ENCODE data around the gene RFFL. TPM values are rescaled to one million over a fixed set of nuclear protein-coding genes. Genes with fewer than 3 reads are reported as not detected.

The RFFL gene
- polyA plus RNA-seq, 2 of the 4 experiments (the other 2 are of a cell fraction) = 22.7 to 35.5 TPM

- TF ChIP-seq TFCP2L1 (CRISPR knock-in tag; IDR thresholded peaks at IDR 0.05) = no peak
- no peak for TF ChIP-seq JUN (IDR thresholded peaks at IDR 0.05)
- TF ChIP-seq EP300 (IDR thresholded peaks at IDR 0.05) = no peak
These were observed 23.5 kb upstream of the RFFL start (continued) for GRCh38 chr17:35086931-35087573.

GRCh38 chr17:35086164-35086563 lies 22.7 kb upstream of the RFFL start:
- DNase-seq (ENCODE audit: low read depth in 1 of 2, low spot score in 1 of 2) = no peak
- peaks cover 71% of the 10 kb centered on the region for H3K4me1 ChIP-seq
- FAIRE-seq = no peak
- H3K9me3 ChIP-seq = no peaks in the 10 kb centered on the region
- ATAC-seq = no peak
- no peak for TF ChIP-seq EHF (CRISPR knock-in tag; IDR thresholded peaks at IDR 0.05)
- no peak for TF ChIP-seq BCL3 (IDR thresholded peaks at IDR 0.05)
- no peak for TF ChIP-seq KDM5A (IDR thresholded peaks at IDR 0.05)
- TF ChIP-seq TFCP2L1 (CRISPR knock-in tag; IDR thresholded peaks at IDR 0.05) = no peak
- TF ChIP-seq RNF2 (IDR thresholded peaks at IDR 0.05; ENCODE audit: borderline replicate concordance, low read depth) = no peak
- no peak overlapping the region for H3K4me3 ChIP-seq
- H3K27ac ChIP-seq = peak overlapping the region; percentile 88 to 96
- 90% methylated on average over 8 of the region's 8 CpGs for WGBS (ENCODE audit: missing lambda C conversion rate)
- ChIA-PET CTCF (interaction anchor here (0.8 to 2.8 kb wide), 13 partner anchors 11 to 718 kb away, joined by 3 to 17 read pairs (median 4); partner anchors contain the start of genes RAD51D and RFFL), POLR2A (interaction anchor here (0.6 to 2.6 kb wide), 3 partner anchors 8 to 82 kb away, joined by 3 to 21 read pairs (median 4); partner anchors contain the start of gene RFFL)
- H3K4me2 ChIP-seq = peak overlapping the region; percentile 90

GRCh38 chr17:35084987-35085386 lies 21.5 kb upstream of the RFFL start:
- DNase-seq (ENCODE audit: low read depth in 1 of 2, low spot score in 1 of 2) (peak; percentile 71 to 90), ATAC-seq (peak in 1 of 2 experiments; percentile 27; a peak in 3 of 6 replicates), FAIRE-seq (peak; percentile 56)
- TF ChIP-seq MAX (IDR thresholded peaks at IDR 0.05) (peak; percentile 56), GATA3 (IDR thresholded peaks at IDR 0.05; ENCODE audit: borderline replicate concordance) (peak; percentile 70; the same call in 1 of the 2 replicates), JUNB (IDR thresholded peaks at IDR 0.05) (peak; percentile 81), EP300 (IDR thresholded peaks at IDR 0.05) (peak in 1 of 2 experiments; percentile 29; a peak in 2 of 5 replicates), NFE2L2 (conservative IDR thresholded peaks at IDR 0.05; ENCODE audit: low read length) (peak; percentile 60; the same call in 1 of the 2 replicates), EHF (CRISPR knock-in tag; IDR thresholded peaks at IDR 0.05) (0 out of 2 replicates have a peak, but pooled peaks have one; percentile 9), HEYL (CRISPR knock-in tag; IDR thresholded peaks at IDR 0.05) (no peak), JUN (IDR thresholded peaks at IDR 0.05) (0 out of 5 replicates have a peak, but pooled peaks of 1 of the 2 experiments have one; percentile 29), MAFK (IDR thresholded peaks at IDR 0.05; ENCODE audit: partially characterized antibody) (peak; percentile 94), FOSL2 (IDR thresholded peaks at IDR 0.05) (peak; percentile 73), FOSL2 (CRISPR knock-in tag; IDR thresholded peaks at IDR 0.05) (peak; percentile 85), RAD21 (conservative IDR thresholded peaks at IDR 0.05 in 1 of 2, IDR thresholded peaks at IDR 0.05 in 1 of 2) (peak in 1 of 2 experiments; percentile 3; a peak in 1 of 5 replicates), RNF2 (IDR thresholded peaks at IDR 0.05; ENCODE audit: borderline replicate concordance, low read depth) (no peak), FOSB (CRISPR knock-in tag; IDR thresholded peaks at IDR 0.05) (no peak)
- Histone ChIP-seq H3K4me3 (peak overlapping the region; percentile 20; the same call in 1 of the 3 replicates), H3K27ac (peak overlapping the region; percentile 88 to 96), H3K9me3 (no peaks in the 10 kb centered on the region), H3K4me2 (peak overlapping the region; percentile 90), H3K4me1 (peaks cover 82% of the 10 kb centered on the region)
- CTCF ChIA-PET = interaction anchor here (0.8 to 2.8 kb wide), 12 partner anchors 9 to 86 kb away, joined by 3 to 8 read pairs (median 4); partner anchors contain the start of gene RFFL
- 3% methylated on average over 2 of the region's 2 CpGs for WGBS (ENCODE audit: missing lambda C conversion rate)
- POLR2A ChIA-PET = interaction anchor here (2.6 kb wide), 1 partner anchor 21 kb away, joined by 21 read pairs; the partner anchor contains the start of gene RFFL

- FAIRE-seq = no peak
- no peak for ATAC-seq
- no peak overlapping the region; the same call in 2 of the 3 replicates for H3K4me3 ChIP-seq
- peak overlapping the region; percentile 90 for H3K4me2 ChIP-seq
- no peak for DNase-seq (ENCODE audit: low read depth in 1 of 2, low spot score in 1 of 2)
- CTCF ChIA-PET = interaction anchor here (0.8 to 2.2 kb wide), 7 partner anchors 10 to 84 kb away, joined by 3 to 15 read pairs (median 5); partner anchors contain the start of gene RAD51D
- no peaks in the 10 kb centered on the region for H3K9me3 ChIP-seq
- H3K27ac ChIP-seq = peak overlapping the region; percentile 88 to 96
- WGBS (ENCODE audit: missing lambda C conversion rate) = 51% methylated on average over 2 of the region's 2 CpGs
- POLR2A ChIA-PET = interaction anchor here (0.5 to 1.4 kb wide), 3 partner anchors 17 to 95 kb away, joined by 4 to 6 read pairs (median 5); partner anchors contain the start of gene RFFL
- H3K4me1 ChIP-seq = peaks cover 95% of the 10 kb centered on the region
- TF ChIP-seq ZSCAN20 (CRISPR knock-in tag; IDR thresholded peaks at IDR 0.05) (no peak), FOSL2 (IDR thresholded peaks at IDR 0.05) (no peak), FOSL2 (CRISPR knock-in tag; IDR thresholded peaks at IDR 0.05) (no peak), HMGXB4 (CRISPR knock-in tag; IDR thresholded peaks at IDR 0.05; ENCODE audit: borderline replicate concordance) (no peak), FOXS1 (CRISPR knock-in tag; IDR thresholded peaks at IDR 0.05) (no peak), PHF8 (IDR thresholded peaks at IDR 0.05; ENCODE audit: borderline replicate concordance, low read depth) (no peak), TP53 (CRISPR knock-in tag; IDR thresholded peaks at IDR 0.05) (no peak), CHD2 (IDR thresholded peaks at IDR 0.05; ENCODE audit: low read length, partially characterized antibody) (no peak), CTCF (IDR thresholded peaks at IDR 0.05) (no peak), POLR2A (IDR thresholded peaks at IDR 0.05; ENCODE audit: low read length) (no peak), KDM5A (IDR thresholded peaks at IDR 0.05) (no peak), HDAC2 (IDR thresholded peaks at IDR 0.05) (no peak), FOSB (CRISPR knock-in tag; IDR thresholded peaks at IDR 0.05) (no peak)
These were observed 19.6 kb upstream of the RFFL start for GRCh38 chr17:35083071-35083470.
